Esophagus squamous epithelium (tissue), 5 donors: ENCODE measurements around the gene UAP1L1. TPM values are rescaled to one million over a fixed set of nuclear protein-coding genes. Genes with fewer than 3 reads are reported as not detected.

ENCODE experiments used
- DNase-seq: peaks from one replicate; lab custom pipeline; 2025; lab: John Stamatoyannopoulos, UW
- H3K27ac ChIP-seq, 4 donors: fragments of 200-600 bp; sonication (generic); one replicate each; pipeline ENCODE4 v1.5.1; 2016 to 2019; ENCODE audit warnings: mild to moderate bottlenecking in 1 of 4
- H3K27me3 ChIP-seq, 4 donors: fragments of 200-600 bp; sonication (generic); 1 replicate in 3 of 4; 2 replicates in 1 of 4; pipeline versions ENCODE4 v1.5.1 to v1.6.0; 2017 to 2021; ENCODE audit warnings: antibody characterized with exemption in 1 of 4
- H3K36me3 ChIP-seq, 3 donors: fragments of 200-600 bp; sonication (generic); one replicate each; pipeline ENCODE4 v1.5.1; 2016 to 2019
- H3K4me1 ChIP-seq, 3 donors: fragments of 200-600 bp; sonication (generic); one replicate each; pipeline ENCODE4 v1.5.1; 2017 to 2019
- H3K4me3 ChIP-seq, 4 donors: fragments of 200-600 bp; sonication (generic); 1 replicate in 3 of 4; 2 replicates in 1 of 4; pipeline ENCODE4 v1.5.1; 2016 to 2019; ENCODE audit warnings: mild to moderate bottlenecking in 2 of 4, moderate library complexity in 1 of 4
- H3K9me3 ChIP-seq, 3 donors: fragments of 200-600 bp; sonication (generic); one replicate each; pipeline ENCODE4 v1.5.1; 2016 to 2019
- CTCF ChIP-seq, 6 experiments: fragments of 450-650 bp in 4 of 6; fragments of 200-600 bp in 2 of 6; sonication (generic) in 2 of 6; IDR thresholded peaks; one replicate each; pipeline ENCODE4 v1.5.1; 2016 to 2019; ENCODE audit warnings: antibody characterized with exemption in 6 of 6, mild to moderate bottlenecking in 4 of 6, moderate library complexity in 4 of 6
- POLR2A ChIP-seq, 4 donors: fragments of 450-650 bp; IDR thresholded peaks; one replicate each; pipeline ENCODE4 v1.6.1; 2017; ENCODE audit warnings: antibody characterized with exemption in 4 of 4, mild to moderate bottlenecking in 4 of 4, moderate library complexity in 3 of 4
- WGBS, 2 donors: methylation state at CpG; one replicate each; pipeline ENCODE4 v1.1.5; 2018; 5-methylcytosine and 5-hydroxymethylcytosine counted together
- intact Hi-C: fragments of 100-400 bp; cut with DNase I; formaldehyde crosslinking; loops from one replicate; pipeline ENCODE4 v1.15.0; 2022
- total RNA-seq, 4 donors: library from RNA; depleted of rRNA; stranded (reverse); fragments of >200 nt; gene quantifications; one replicate each; pipeline ENCODE4 v1.1.0, GENCODE V29; 2016
- donor health status: DM: yes; HTN: yes; CAD: no.

The UAP1L1 gene
- total RNA-seq, 4 donors from 2014 or later, result 2.2 to 4.7 (median 3.7) TPM

- TF ChIP-seq POLR2A (IDR thresholded peaks at IDR 0.05) (no peak), CTCF (IDR thresholded peaks at IDR 0.05) (no peak)
- intact Hi-C loops, result no loop called here
- no peak overlapping the region for H3K4me3 ChIP-seq
- 94 to 97% methylated on average over 6 to 9 of the region's 17 CpGs for WGBS, 2 donors
- no peak overlapping the region for H3K27ac ChIP-seq
- DNase-seq, result no peak
- no peaks in the 10 kb centered on the region for H3K27me3 ChIP-seq
- no peaks in the 10 kb centered on the region for H3K9me3 ChIP-seq
- peaks cover 37 to 100% (median 45%) of the 10 kb centered on the region in 3 donors for H3K36me3 ChIP-seq
- H3K4me1 ChIP-seq, result peaks cover 0 to 4% (median 0%) of the 10 kb centered on the region in 3 donors
Measured at GRCh38 chr9:137107982-137108381, 30.7 kb downstream of the UAP1L1 start.

- Histone ChIP-seq H3K4me1 (peaks cover 6 to 11% (median 6%) of the 10 kb centered on the region in 3 donors), H3K9me3 (no peaks in the 10 kb centered on the region), H3K4me3 (no peak overlapping the region), H3K27ac (no peak overlapping the region), H3K27me3 (no peaks in the 10 kb centered on the region), H3K36me3 (peaks cover 30 to 97% (median 38%) of the 10 kb centered on the region in 3 donors)
- 95 to 100% methylated on average over 3 to 4 of the region's 29 CpGs for WGBS, 2 donors
- DNase-seq, result no peak
- intact Hi-C loops, result no loop called here
- no peak for TF ChIP-seq CTCF (IDR thresholded peaks at IDR 0.05)
- no peak for TF ChIP-seq POLR2A (IDR thresholded peaks at IDR 0.05)
Measured at GRCh38 chr9:137108608-137109249, 31.4 kb downstream of the UAP1L1 start.

- DNase-seq, result no peak
- H3K36me3 ChIP-seq, result peaks cover 27 to 90% (median 34%) of the 10 kb centered on the region in 3 donors
- TF ChIP-seq CTCF (IDR thresholded peaks at IDR 0.05) (no peak), POLR2A (IDR thresholded peaks at IDR 0.05) (no peak)
- no peak overlapping the region for H3K27ac ChIP-seq
- H3K27me3 ChIP-seq, result no peaks in the 10 kb centered on the region
- no peaks in the 10 kb centered on the region for H3K9me3 ChIP-seq
- no peak overlapping the region for H3K4me3 ChIP-seq
- peaks cover 7 to 13% (median 7%) of the 10 kb centered on the region in 3 donors for H3K4me1 ChIP-seq
- intact Hi-C loops, result no loop called here
- 66 to 80% methylated on average over 7 to 11 of the region's 34 CpGs for WGBS, 2 donors
Measured at GRCh38 chr9:137109250-137110146, 32.2 kb downstream of the UAP1L1 start.

- TF ChIP-seq POLR2A (IDR thresholded peaks at IDR 0.05), result no peak
- no peak for TF ChIP-seq CTCF (IDR thresholded peaks at IDR 0.05)
- Histone ChIP-seq H3K27me3 (peaks cover 0 to 2% (median 0%) of the 10 kb centered on the region in 4 donors), H3K4me1 (peaks cover 13 to 20% (median 14%) of the 10 kb centered on the region in 3 donors), H3K27ac (no peak overlapping the region), H3K36me3 (peaks cover 27 to 81% (median 29%) of the 10 kb centered on the region in 3 donors), H3K9me3 (no peaks in the 10 kb centered on the region), H3K4me3 (no peak overlapping the region)
- DNase-seq, result no peak
- intact Hi-C loops, result no loop called here
- 86 to 87% methylated on average over 6 to 27 of the region's 38 CpGs for WGBS, 2 donors
Measured at GRCh38 chr9:137110147-137110910, 33.0 kb downstream of the UAP1L1 start.
